Left ventricle myocardium inferior (tissue), 1 donor: ENCODE results near the gene CCIN. TPM values are rescaled to one million over a fixed set of nuclear protein-coding genes. Genes with fewer than 3 reads are reported as not detected.

Experiments used
- DNase-seq: peaks from one replicate; pipeline ENCODE4 v3.0.0-alpha.2; 2020
- H3K27ac ChIP-seq: fragments of 200-600 bp; replicated peaks from 2 replicates; pipeline ENCODE4 v1.8.0; 2021
- H3K27me3 ChIP-seq: fragments of 200-600 bp; 2 replicates; pipeline ENCODE4 v1.8.0; 2021; ENCODE audit warnings: low read depth
- H3K36me3 ChIP-seq: fragments of 200-600 bp; 2 replicates; pipeline ENCODE4 v1.8.0; 2021
- H3K4me1 ChIP-seq: fragments of 200-600 bp; 2 replicates; pipeline ENCODE4 v1.8.0; 2021
- H3K4me3 ChIP-seq: fragments of 200-600 bp; 2 replicates; pipeline ENCODE4 v1.8.0; 2021; ENCODE audit warnings: mild to moderate bottlenecking, moderate library complexity
- H3K9me3 ChIP-seq: fragments of 200-600 bp; replicated peaks from 2 replicates; pipeline ENCODE4 v1.8.0; 2021
- intact Hi-C: fragments of 100-400 bp; cut with micrococcal nuclease; formaldehyde crosslinking; loops from one replicate; pipeline ENCODE4 v1.11.0; 2022
- total RNA-seq: library from RNA; stranded (reverse); fragmentation: NEBNext Ultra II Directional; extraction: Animal tissue kit (Norgen Biotek cat#: 25700); gene quantifications from one replicate; pipeline ENCODE4 v1.2.1, GENCODE V29; 2021
- TF ChIP-seq, protein P1 (sequence below): fragments of 200-600 bp; IDR thresholded peaks from 2 replicates; pipeline ENCODE4 v1.8.0; 2021; ENCODE audit warnings: antibody characterized with exemption, mild to moderate bottlenecking, borderline replicate concordance
- donor health status: DM: no; HTN: yes; CAD: no; lungs with severe emphysema.

Gene CCIN
- total RNA-seq, 1 donor from 2014 or later: not detected

DNA sequence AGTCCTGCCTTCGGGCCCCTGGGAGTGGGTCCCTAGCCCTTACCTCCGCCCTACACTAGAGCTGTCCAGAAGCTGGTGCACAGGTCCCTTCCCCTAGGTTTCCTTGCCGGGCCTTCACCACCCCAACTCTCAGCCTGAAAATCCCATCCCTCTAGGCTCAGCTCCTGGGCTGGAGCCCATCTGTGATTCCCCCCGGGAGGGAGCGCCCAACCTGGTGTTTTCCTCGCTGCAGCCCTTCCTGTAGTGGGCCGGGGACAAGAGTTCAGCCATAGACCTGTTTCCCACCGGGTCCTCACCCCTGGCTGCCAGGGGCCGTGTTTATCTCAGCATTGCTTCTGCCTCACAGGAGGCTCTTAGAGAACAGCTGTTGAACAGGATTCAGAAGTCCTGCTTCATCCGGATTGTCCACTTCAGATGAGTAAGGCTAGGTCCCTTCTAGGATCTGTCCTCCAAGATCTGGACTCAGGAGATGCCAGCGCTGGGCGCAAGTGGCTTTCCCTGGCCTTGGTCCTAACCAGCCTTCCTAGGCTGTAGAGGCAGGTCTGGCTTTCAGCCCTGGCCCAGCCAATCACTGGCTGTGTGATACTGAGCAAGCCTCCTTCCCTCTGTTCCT is 31.7 kb upstream of the CCIN start:
- Histone ChIP-seq H3K4me3 (peak overlapping the region; percentile 92), H3K9me3 (no peaks in the 10 kb centered on the region), H3K27ac (peak overlapping the region; percentile 74), H3K36me3 (no peaks in the 10 kb centered on the region), H3K4me1 (peaks cover 43% of the 10 kb centered on the region), H3K27me3 (peaks cover 20% of the 10 kb centered on the region)
- no peak for DNase-seq
- TF ChIP-seq, protein P1, sequence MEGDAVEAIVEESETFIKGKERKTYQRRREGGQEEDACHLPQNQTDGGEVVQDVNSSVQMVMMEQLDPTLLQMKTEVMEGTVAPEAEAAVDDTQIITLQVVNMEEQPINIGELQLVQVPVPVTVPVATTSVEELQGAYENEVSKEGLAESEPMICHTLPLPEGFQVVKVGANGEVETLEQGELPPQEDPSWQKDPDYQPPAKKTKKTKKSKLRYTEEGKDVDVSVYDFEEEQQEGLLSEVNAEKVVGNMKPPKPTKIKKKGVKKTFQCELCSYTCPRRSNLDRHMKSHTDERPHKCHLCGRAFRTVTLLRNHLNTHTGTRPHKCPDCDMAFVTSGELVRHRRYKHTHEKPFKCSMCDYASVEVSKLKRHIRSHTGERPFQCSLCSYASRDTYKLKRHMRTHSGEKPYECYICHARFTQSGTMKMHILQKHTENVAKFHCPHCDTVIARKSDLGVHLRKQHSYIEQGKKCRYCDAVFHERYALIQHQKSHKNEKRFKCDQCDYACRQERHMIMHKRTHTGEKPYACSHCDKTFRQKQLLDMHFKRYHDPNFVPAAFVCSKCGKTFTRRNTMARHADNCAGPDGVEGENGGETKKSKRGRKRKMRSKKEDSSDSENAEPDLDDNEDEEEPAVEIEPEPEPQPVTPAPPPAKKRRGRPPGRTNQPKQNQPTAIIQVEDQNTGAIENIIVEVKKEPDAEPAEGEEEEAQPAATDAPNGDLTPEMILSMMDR: no peak
- intact Hi-C loops: no loop called here

DNA sequence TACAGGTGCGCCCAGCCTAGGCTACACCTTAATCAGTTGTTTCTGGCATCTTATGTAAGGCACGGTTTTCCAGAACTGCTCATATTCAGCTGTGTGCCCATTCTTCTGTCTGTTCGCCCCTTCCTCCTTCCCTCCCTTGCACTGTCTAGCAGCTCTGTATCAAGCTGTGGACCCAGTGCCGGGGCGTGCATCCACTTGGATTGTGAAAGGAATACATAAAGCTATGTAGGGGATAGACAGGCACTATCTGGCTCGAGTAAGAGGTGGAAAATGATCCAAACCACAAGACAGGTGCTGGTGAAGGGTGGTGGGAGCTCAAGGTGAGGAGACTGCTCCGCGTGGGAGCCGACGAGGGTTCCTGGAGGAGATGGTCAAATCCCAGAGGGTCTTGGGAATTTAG is 30.7 kb upstream of the CCIN start:
- H3K9me3 ChIP-seq: no peaks in the 10 kb centered on the region
- DNase-seq: no peak
- peaks cover 53% of the 10 kb centered on the region for H3K4me1 ChIP-seq
- H3K27ac ChIP-seq: no peak overlapping the region
- H3K27me3 ChIP-seq: peaks cover 20% of the 10 kb centered on the region
- no peak overlapping the region for H3K4me3 ChIP-seq
- intact Hi-C loops: no loop called here
- TF ChIP-seq, protein P1: no peak
- no peaks in the 10 kb centered on the region for H3K36me3 ChIP-seq

DNA sequence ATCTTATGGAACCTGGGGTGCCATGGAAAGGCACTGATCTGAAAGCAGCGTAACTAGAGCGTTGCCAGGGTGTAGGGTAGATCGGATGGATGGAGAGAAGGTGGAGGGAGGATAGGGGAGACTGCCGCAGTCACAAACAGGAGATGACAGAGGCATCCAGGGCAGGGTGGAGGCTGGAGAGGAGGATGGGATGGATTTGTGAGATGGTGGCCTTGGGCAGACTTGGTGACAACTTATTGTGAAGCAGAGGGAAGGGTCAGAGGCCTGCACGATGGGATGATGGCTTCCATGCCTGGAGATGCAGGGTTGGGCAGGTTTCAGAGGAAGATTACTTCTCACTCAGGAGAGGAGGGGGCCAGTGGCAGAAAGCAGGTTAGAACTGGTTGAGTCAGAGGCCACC is 30.3 kb upstream of the CCIN start:
- DNase-seq: no peak
- Histone ChIP-seq H3K9me3 (no peaks in the 10 kb centered on the region), H3K4me3 (no peak overlapping the region), H3K4me1 (peaks cover 54% of the 10 kb centered on the region), H3K27me3 (peaks cover 20% of the 10 kb centered on the region), H3K36me3 (no peaks in the 10 kb centered on the region), H3K27ac (no peak overlapping the region)
- intact Hi-C loops: no loop called here
- TF ChIP-seq, protein P1: no peak

DNA sequence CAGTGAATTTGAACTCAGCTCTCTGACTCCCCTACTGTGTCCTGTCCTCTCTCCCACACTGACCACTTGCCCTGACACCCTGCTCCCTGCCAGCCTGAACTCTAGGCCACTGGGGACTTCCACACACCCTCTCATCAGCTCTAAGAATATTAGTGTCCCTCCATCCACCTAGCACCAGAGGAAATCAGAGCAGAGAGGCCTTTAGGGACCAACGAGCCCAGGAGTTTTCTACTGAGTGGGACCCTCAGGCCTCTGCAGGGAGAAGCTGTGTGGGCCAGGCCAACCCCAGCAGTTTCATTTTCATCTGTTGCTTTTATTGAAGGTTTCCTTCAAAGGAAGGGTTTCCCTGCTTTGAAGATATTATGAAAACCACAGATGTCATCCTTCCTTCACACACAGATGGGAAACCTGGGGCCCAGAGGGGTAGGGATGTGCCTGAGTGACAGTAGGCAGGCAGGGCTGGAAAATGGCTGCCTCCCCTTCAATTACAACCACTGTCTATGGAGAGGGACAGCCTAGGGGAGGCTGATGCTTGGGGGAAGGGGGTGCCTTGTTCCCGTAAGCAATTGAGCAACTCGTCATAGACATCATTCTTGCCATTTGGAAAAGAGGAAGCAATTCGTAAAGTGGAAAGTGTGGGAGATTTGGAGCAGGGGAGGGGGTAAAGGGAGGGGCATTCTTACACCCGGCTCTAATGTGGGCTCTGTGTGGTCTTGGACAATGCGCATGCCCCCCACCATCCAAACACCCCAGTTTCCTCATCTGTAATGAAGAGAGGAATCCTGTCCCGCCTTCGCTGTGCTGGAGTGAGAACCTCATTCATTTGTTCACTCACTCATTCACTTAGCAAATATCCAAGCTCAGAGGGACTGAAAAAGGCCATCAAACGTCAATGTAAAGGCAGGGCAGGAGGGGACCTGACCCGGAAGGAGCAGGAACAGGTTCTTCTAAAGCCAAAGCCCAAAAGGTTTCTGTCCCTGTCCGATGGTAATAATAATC is 28.8 kb upstream of the CCIN start:
- Histone ChIP-seq H3K9me3 (no peaks in the 10 kb centered on the region), H3K27me3 (peaks cover 20% of the 10 kb centered on the region), H3K27ac (no peak overlapping the region), H3K36me3 (no peaks in the 10 kb centered on the region), H3K4me1 (peaks cover 54% of the 10 kb centered on the region), H3K4me3 (no peak overlapping the region)
- intact Hi-C loops: no loop called here
- TF ChIP-seq, protein P1: no peak
- DNase-seq: no peak

DNA sequence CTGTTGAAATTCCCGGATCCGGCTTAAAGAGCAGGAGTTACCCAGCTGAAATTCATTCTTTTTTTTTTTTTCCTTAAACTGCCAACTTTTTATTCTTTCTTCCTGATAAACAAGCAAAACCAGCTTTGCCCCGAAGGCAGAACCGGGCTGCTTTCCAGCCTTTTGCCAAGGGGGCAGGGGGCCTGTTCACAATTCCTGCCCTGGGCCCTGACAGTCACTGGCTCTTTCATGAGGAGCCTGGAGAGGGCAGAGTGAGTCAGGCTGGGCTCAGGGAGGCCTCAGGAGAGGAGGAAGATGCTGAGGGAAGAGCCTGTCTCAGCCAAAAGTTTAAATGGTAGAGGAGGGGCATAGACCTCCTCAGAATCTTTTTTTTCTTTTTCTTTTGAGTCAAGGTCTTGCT is 27.9 kb upstream of the CCIN start:
- H3K4me3 ChIP-seq: no peak overlapping the region
- no peaks in the 10 kb centered on the region for H3K36me3 ChIP-seq
- intact Hi-C loops: no loop called here
- DNase-seq: no peak
- H3K9me3 ChIP-seq: peaks cover 6% of the 10 kb centered on the region
- H3K4me1 ChIP-seq: peaks cover 47% of the 10 kb centered on the region
- H3K27ac ChIP-seq: peak overlapping the region; percentile 70
- H3K27me3 ChIP-seq: peaks cover 12% of the 10 kb centered on the region
- TF ChIP-seq, protein P1: peak; percentile 40
